ENCODE data around the gene RRP1. TPM values are rescaled to one million over a fixed set of nuclear protein-coding genes. Genes with fewer than 3 reads are reported as not detected.

The RRP1 gene
- total RNA-seq, 4 donors from 2014 or later: 9.1 to 18.9 (median 16.3) TPM

GRCh38 chr21:43741423-43742096, 47.8 kb upstream of the RRP1 start:
- H3K27ac ChIP-seq (replicated peaks in 1 of 4): peak overlapping the region in 1 of 4 donors; percentile 35
- TF ChIP-seq EP300 (IDR thresholded peaks at IDR 0.05) (no peak), POLR2AphosphoS5 (IDR thresholded peaks at IDR 0.05) (no peak), POLR2A (IDR thresholded peaks at IDR 0.05; ENCODE audit: low read depth) (no peak)
- TF ChIP-seq, protein P1, sequence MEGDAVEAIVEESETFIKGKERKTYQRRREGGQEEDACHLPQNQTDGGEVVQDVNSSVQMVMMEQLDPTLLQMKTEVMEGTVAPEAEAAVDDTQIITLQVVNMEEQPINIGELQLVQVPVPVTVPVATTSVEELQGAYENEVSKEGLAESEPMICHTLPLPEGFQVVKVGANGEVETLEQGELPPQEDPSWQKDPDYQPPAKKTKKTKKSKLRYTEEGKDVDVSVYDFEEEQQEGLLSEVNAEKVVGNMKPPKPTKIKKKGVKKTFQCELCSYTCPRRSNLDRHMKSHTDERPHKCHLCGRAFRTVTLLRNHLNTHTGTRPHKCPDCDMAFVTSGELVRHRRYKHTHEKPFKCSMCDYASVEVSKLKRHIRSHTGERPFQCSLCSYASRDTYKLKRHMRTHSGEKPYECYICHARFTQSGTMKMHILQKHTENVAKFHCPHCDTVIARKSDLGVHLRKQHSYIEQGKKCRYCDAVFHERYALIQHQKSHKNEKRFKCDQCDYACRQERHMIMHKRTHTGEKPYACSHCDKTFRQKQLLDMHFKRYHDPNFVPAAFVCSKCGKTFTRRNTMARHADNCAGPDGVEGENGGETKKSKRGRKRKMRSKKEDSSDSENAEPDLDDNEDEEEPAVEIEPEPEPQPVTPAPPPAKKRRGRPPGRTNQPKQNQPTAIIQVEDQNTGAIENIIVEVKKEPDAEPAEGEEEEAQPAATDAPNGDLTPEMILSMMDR (IDR thresholded peaks at IDR 0.05): no peak
- H3K36me3 ChIP-seq: peaks cover 5 to 68% (median 54%) of the 10 kb centered on the region in 4 donors
- peaks cover 0 to 17% (median 4%) of the 10 kb centered on the region in 4 donors for H3K4me1 ChIP-seq
- H3K9me3 ChIP-seq: no peaks in the 10 kb centered on the region
- DNase-seq (ENCODE audit: extremely low spot score): no peak
- no peaks in the 10 kb centered on the region for H3K27me3 ChIP-seq
- H3K4me3 ChIP-seq: no peak overlapping the region
- WGBS: 63% methylated on average over 11 of the region's 28 CpGs
- intact Hi-C loops (cut with DNase I): no loop called here

DNA sequence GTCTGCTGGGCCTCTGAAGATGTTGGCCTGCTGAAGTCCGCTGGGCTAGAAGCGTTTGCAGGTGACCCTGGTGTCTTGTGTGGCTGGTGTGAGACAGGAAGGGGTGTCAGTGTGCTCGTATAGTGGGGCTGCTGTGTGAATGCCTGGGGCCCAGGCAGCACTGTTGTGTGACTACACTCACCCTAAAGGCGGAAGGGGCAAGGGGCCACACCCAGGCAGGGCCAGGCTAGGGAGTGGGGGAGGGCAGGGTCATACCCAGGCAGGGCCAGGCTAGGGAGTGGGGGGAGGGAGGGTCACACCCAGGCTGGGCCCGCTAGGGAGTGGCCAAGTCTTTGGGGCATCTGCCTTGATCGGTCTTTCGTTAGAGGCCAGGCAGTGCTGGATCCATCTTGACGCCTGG, 45.4 kb upstream of the RRP1 start:
- Histone ChIP-seq H3K27me3 (no peaks in the 10 kb centered on the region), H3K4me3 (no peak overlapping the region), H3K4me1 (peaks cover 0 to 17% (median 4%) of the 10 kb centered on the region in 4 donors), H3K27ac (replicated peaks in 1 of 4) (no peak overlapping the region), H3K36me3 (peaks cover 6 to 74% (median 64%) of the 10 kb centered on the region in 4 donors), H3K9me3 (no peaks in the 10 kb centered on the region)
- intact Hi-C loops (cut with DNase I): no loop called here
- TF ChIP-seq EP300 (IDR thresholded peaks at IDR 0.05) (no peak), POLR2AphosphoS5 (IDR thresholded peaks at IDR 0.05) (no peak), POLR2A (IDR thresholded peaks at IDR 0.05; ENCODE audit: low read depth) (no peak)
- TF ChIP-seq, protein P1 (IDR thresholded peaks at IDR 0.05): no peak
- DNase-seq (ENCODE audit: extremely low spot score): no peak
- 98% methylated on average over 5 of the region's 8 CpGs for WGBS

- WGBS: 96% methylated on average over 18 of the region's 18 CpGs
- peaks cover 11 to 82% (median 72%) of the 10 kb centered on the region in 4 donors for H3K36me3 ChIP-seq
- intact Hi-C loops (cut with DNase I): no loop called here
- H3K9me3 ChIP-seq: no peaks in the 10 kb centered on the region
- H3K4me3 ChIP-seq: no peak overlapping the region
- no peak overlapping the region for H3K27ac ChIP-seq (replicated peaks in 1 of 4)
- no peak for DNase-seq (ENCODE audit: extremely low spot score)
- H3K27me3 ChIP-seq: no peaks in the 10 kb centered on the region
- no peak for TF ChIP-seq POLR2A (IDR thresholded peaks at IDR 0.05; ENCODE audit: low read depth)
- no peak for TF ChIP-seq POLR2AphosphoS5 (IDR thresholded peaks at IDR 0.05)
- TF ChIP-seq, protein P1 (IDR thresholded peaks at IDR 0.05): no peak
- no peak for TF ChIP-seq EP300 (IDR thresholded peaks at IDR 0.05)
- peaks cover 0 to 17% (median 4%) of the 10 kb centered on the region in 4 donors for H3K4me1 ChIP-seq
Measured at GRCh38 chr21:43744725-43745124, 44.7 kb upstream of the RRP1 start.

- TF ChIP-seq, protein P1 (IDR thresholded peaks at IDR 0.05): no peak
- TF ChIP-seq EP300 (IDR thresholded peaks at IDR 0.05) (no peak), POLR2A (IDR thresholded peaks at IDR 0.05; ENCODE audit: low read depth) (no peak), POLR2AphosphoS5 (IDR thresholded peaks at IDR 0.05) (no peak)
- H3K36me3 ChIP-seq: peaks cover 11 to 94% (median 82%) of the 10 kb centered on the region in 4 donors
- intact Hi-C loops (cut with DNase I): no loop called here
Measured at GRCh38 chr21:43745772-43746517, 43.4 kb upstream of the RRP1 start.

More at GRCh38 chr21:43745772-43746517, 43.4 kb upstream of the RRP1 start:
- no peak overlapping the region for H3K27ac ChIP-seq (replicated peaks in 1 of 4)
- 91% methylated on average over 16 of the region's 16 CpGs for WGBS
- no peaks in the 10 kb centered on the region for H3K27me3 ChIP-seq
- DNase-seq (ENCODE audit: extremely low spot score): no peak
- H3K4me3 ChIP-seq: no peak overlapping the region
- H3K9me3 ChIP-seq: no peaks in the 10 kb centered on the region
- H3K4me1 ChIP-seq: peaks cover 0 to 9% (median 1%) of the 10 kb centered on the region in 4 donors

Measured in esophagus muscularis mucosa (tissue), 4 donors.